H9 (cell line): Measurements from ENCODE around the gene CLSTN3. TPM values are rescaled to one million over a fixed set of nuclear protein-coding genes. Genes with fewer than 3 reads are reported as not detected.

Source experiments
- DNase-seq: peaks from one replicate; pipeline ENCODE4 v3.0.0-alpha.2; 2017
- H2AFZ ChIP-seq: one replicate; pipeline ENCODE4 v1.6.1; 2013; ENCODE audit warnings: mild to moderate bottlenecking, low read length, control low read depth, moderate library complexity
- H2AK5ac ChIP-seq: 2 replicates; pipeline ENCODE4 v1.6.1; 2013; ENCODE audit warnings: low read length, control low read depth, mixed read lengths; ENCODE audit not compliant: insufficient read length
- H2BK120ac ChIP-seq: one replicate; pipeline ENCODE4 v1.6.1; 2013; ENCODE audit warnings: low read depth, mild to moderate bottlenecking, low read length, control low read depth, inconsistent platforms; ENCODE audit not compliant: poor library complexity, severe bottlenecking
- H2BK12ac ChIP-seq: 2 replicates; pipeline ENCODE4 v1.6.1; 2013; ENCODE audit warnings: low read length, control low read depth, mixed read lengths, low read depth; ENCODE audit not compliant: insufficient read length
- H2BK15ac ChIP-seq: 2 replicates; pipeline ENCODE4 v1.6.1; 2013; ENCODE audit warnings: low read depth, low read length, control low read depth
- H2BK20ac ChIP-seq: one replicate; pipeline ENCODE4 v1.6.1; 2013; ENCODE audit warnings: low read depth, mild to moderate bottlenecking, low read length, control low read depth, inconsistent platforms; ENCODE audit not compliant: poor library complexity, severe bottlenecking
- H2BK5ac ChIP-seq: 2 replicates; pipeline ENCODE4 v1.6.1; 2013; ENCODE audit warnings: low read length, control low read depth, mixed read lengths; ENCODE audit not compliant: insufficient read length
- H3K14ac ChIP-seq: 2 replicates; pipeline ENCODE4 v1.6.1; 2013; ENCODE audit warnings: low read length, control low read depth; ENCODE audit not compliant: insufficient read depth
- H3K18ac ChIP-seq: 2 replicates; pipeline ENCODE4 v1.6.1; 2013; ENCODE audit warnings: low read depth, mild to moderate bottlenecking, mixed read lengths, low read length, control low read depth; ENCODE audit not compliant: insufficient read length
- H3K23ac ChIP-seq: 2 replicates; pipeline ENCODE4 v1.6.1; 2013; ENCODE audit warnings: low read length, control low read depth, mixed read lengths, low read depth; ENCODE audit not compliant: insufficient read length
- H3K23me2 ChIP-seq: 2 replicates; pipeline ENCODE4 v1.6.1; 2013; ENCODE audit warnings: low read depth, mild to moderate bottlenecking, mixed read lengths, low read length, control low read depth; ENCODE audit not compliant: insufficient read length, poor library complexity, severe bottlenecking
- H3K27ac ChIP-seq: 2 replicates; pipeline ENCODE4 v1.5.1; 2013; ENCODE audit warnings: low read length, control low read depth, mixed read lengths, low read depth; ENCODE audit not compliant: insufficient read length
- H3K27me3 ChIP-seq: 2 replicates; pipeline ENCODE4 v1.6.1; 2013; ENCODE audit warnings: low read length, control low read depth, inconsistent platforms; ENCODE audit not compliant: insufficient read depth
- H3K4ac ChIP-seq: 2 replicates; pipeline ENCODE4 v1.6.1; 2013; ENCODE audit warnings: low read depth, mild to moderate bottlenecking, control low read depth, inconsistent platforms, low read length, moderate library complexity
- H3K4me1 ChIP-seq: 2 replicates; pipeline ENCODE4 v1.6.1; 2013; ENCODE audit warnings: low read length, control low read depth, inconsistent platforms; ENCODE audit not compliant: insufficient read depth
- H3K4me2 ChIP-seq: 2 replicates; pipeline ENCODE4 v1.6.1; 2013; ENCODE audit warnings: low read length, control low read depth, mixed read lengths; ENCODE audit not compliant: insufficient read length, insufficient read depth
- H3K56ac ChIP-seq: 2 replicates; pipeline ENCODE4 v1.6.1; 2013; ENCODE audit warnings: low read depth, mild to moderate bottlenecking, mixed read lengths, low read length, control low read depth; ENCODE audit not compliant: insufficient read length
- H3K79me1 ChIP-seq: 2 replicates; pipeline ENCODE4 v1.6.1; 2013; ENCODE audit warnings: low read depth, mild to moderate bottlenecking, moderate library complexity, low read length, control low read depth, inconsistent platforms; ENCODE audit not compliant: insufficient read depth, poor library complexity, severe bottlenecking
- H3K79me2 ChIP-seq: 2 replicates; pipeline ENCODE4 v1.6.1; 2013; ENCODE audit warnings: low read length, control low read depth, inconsistent platforms; ENCODE audit not compliant: insufficient read depth
- H3K9ac ChIP-seq: 2 replicates; pipeline ENCODE4 v1.6.1; 2013; ENCODE audit warnings: low read length, control low read depth, mixed read lengths; ENCODE audit not compliant: insufficient read length; ENCODE audit errors: extremely low read depth
- H3K9me3 ChIP-seq: one replicate; pipeline ENCODE4 v1.6.1; 2013; ENCODE audit warnings: low read depth, low read length, inconsistent platforms; ENCODE audit not compliant: control insufficient read depth
- H3T11ph ChIP-seq: one replicate; pipeline ENCODE4 v1.6.1; 2013; ENCODE audit warnings: mild to moderate bottlenecking, low read length, control low read depth, inconsistent platforms
- H4K20me1 ChIP-seq: one replicate; pipeline ENCODE4 v1.6.1; 2013; ENCODE audit not compliant: control insufficient read depth, insufficient read length, insufficient read depth
- H4K5ac ChIP-seq: 2 replicates; pipeline ENCODE4 v1.6.1; 2013; ENCODE audit warnings: low read depth, mild to moderate bottlenecking, mixed read lengths, low read length, control low read depth; ENCODE audit not compliant: insufficient read length
- H4K8ac ChIP-seq: replicated peaks from 2 replicates; pipeline ENCODE4 v1.6.1; 2013; ENCODE audit warnings: low read length, control low read depth, mixed read lengths, low read depth; ENCODE audit not compliant: insufficient read length
- H4K91ac ChIP-seq: 2 replicates; pipeline ENCODE4 v1.6.1; 2013; ENCODE audit warnings: low read depth, mild to moderate bottlenecking, moderate library complexity, mixed read lengths, low read length, control low read depth; ENCODE audit not compliant: insufficient read length
- H3K27ac Mint-ChIP-seq, 3 experiments: 2 replicates in 2 of 3; 3 replicates in 1 of 3; pipeline ENCODE4 v1.8.0; 2020 to 2021; ENCODE audit warnings: mixed read lengths in 3 of 3, mild to moderate bottlenecking in 1 of 3, moderate library complexity in 1 of 3
- H3K27me3 Mint-ChIP-seq: 2 replicates; pipeline ENCODE4 v1.8.0; 2021; ENCODE audit warnings: low read depth, mild to moderate bottlenecking, moderate library complexity, mixed read lengths
- H3K36me3 Mint-ChIP-seq, 3 experiments: 2 replicates in 2 of 3; 3 replicates in 1 of 3; pipeline ENCODE4 v1.8.0; 2020 to 2021; ENCODE audit warnings: low read depth in 3 of 3, mixed read lengths in 3 of 3; ENCODE audit not compliant: insufficient read depth in 1 of 3
- H3K4me1 Mint-ChIP-seq, 2 experiments: 2 replicates each; pipeline ENCODE4 v1.8.0; 2020; ENCODE audit warnings: mixed read lengths in 2 of 2
- H3K4me3 Mint-ChIP-seq, 2 experiments: 2 replicates in 1 of 2; 3 replicates in 1 of 2; pipeline ENCODE4 v1.8.0; 2020 to 2021; ENCODE audit warnings: mild to moderate bottlenecking in 2 of 2, mixed read lengths in 2 of 2, moderate library complexity in 1 of 2
- H3K9me3 Mint-ChIP-seq, 2 experiments: 2 replicates in 1 of 2; 3 replicates in 1 of 2; pipeline ENCODE4 v1.8.0; 2020; ENCODE audit warnings: mild to moderate bottlenecking in 2 of 2, mixed read lengths in 2 of 2, moderate library complexity in 1 of 2
- WGBS: extraction: QIAGEN DNeasy Blood & Tissue Kit; methylation state at CpG from one replicate; pipeline ENCODE4 v1.1.7; 2013; ENCODE audit warnings: missing lambda C conversion rate, low lambda C conversion rate, mixed read lengths; ENCODE audit not compliant: insufficient read length; ENCODE audit errors: extremely low coverage; 5-methylcytosine and 5-hydroxymethylcytosine counted together
- total RNA-seq: library from RNA; stranded (reverse); gene quantifications from 2 replicates; pipeline ENCODE4 v1.2.1, GENCODE V29; 2021
- TF ChIP-seq, protein P1 (sequence below): fragments of 200-600 bp; sonication (generic); conservative IDR thresholded peaks from 3 replicates; pipeline ENCODE4 v1.8.0; 2021; ENCODE audit warnings: antibody characterized with exemption, mild to moderate bottlenecking

CLSTN3 gene
- total RNA-seq, 1 experiment from 2014 or later = 26.2 TPM

DNA sequence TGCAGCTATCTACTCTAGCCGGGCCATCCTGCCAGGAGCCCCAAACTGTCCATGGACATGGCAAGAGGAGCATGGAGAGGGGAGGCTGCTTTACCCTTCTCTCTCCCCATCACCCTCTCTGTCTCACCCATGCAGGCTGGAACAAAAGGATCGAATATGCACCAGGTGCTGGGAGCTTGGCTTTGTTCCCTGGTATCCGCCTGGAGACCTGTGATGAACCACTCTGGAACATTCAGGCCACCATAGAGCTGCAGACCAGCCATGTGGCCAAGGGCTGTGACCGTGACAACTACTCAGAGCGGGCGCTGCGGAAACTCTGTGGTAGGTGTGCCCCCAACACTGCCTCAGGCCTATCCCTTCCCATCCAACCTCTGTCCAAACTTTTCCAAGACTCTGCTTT lies 5.9 kb downstream of the CLSTN3 start:
- no peaks in the 10 kb centered on the region; a peak in 1 of 5 replicates for H3K9me3 Mint-ChIP-seq
- peaks cover 3% of the 10 kb centered on the region for H3K23me2 ChIP-seq
- H2AK5ac ChIP-seq = no peak overlapping the region
- no peak overlapping the region for H3K4ac ChIP-seq
- H3K36me3 Mint-ChIP-seq = peaks cover 14 to 51% (median 33%) of the 10 kb centered on the region in 3 experiments
- no peak overlapping the region for H3K4me2 ChIP-seq
- H4K8ac ChIP-seq = no peak overlapping the region
- H3K27ac Mint-ChIP-seq = no peak overlapping the region
- no peak overlapping the region for H4K5ac ChIP-seq
- no CpG with 5 or more reads among the region's 7 CpGs for WGBS
- no peak overlapping the region for H3K23ac ChIP-seq
- H3K14ac ChIP-seq = no peak overlapping the region
- no peak overlapping the region for H2BK120ac ChIP-seq
- TF ChIP-seq, protein P1, sequence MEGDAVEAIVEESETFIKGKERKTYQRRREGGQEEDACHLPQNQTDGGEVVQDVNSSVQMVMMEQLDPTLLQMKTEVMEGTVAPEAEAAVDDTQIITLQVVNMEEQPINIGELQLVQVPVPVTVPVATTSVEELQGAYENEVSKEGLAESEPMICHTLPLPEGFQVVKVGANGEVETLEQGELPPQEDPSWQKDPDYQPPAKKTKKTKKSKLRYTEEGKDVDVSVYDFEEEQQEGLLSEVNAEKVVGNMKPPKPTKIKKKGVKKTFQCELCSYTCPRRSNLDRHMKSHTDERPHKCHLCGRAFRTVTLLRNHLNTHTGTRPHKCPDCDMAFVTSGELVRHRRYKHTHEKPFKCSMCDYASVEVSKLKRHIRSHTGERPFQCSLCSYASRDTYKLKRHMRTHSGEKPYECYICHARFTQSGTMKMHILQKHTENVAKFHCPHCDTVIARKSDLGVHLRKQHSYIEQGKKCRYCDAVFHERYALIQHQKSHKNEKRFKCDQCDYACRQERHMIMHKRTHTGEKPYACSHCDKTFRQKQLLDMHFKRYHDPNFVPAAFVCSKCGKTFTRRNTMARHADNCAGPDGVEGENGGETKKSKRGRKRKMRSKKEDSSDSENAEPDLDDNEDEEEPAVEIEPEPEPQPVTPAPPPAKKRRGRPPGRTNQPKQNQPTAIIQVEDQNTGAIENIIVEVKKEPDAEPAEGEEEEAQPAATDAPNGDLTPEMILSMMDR = no peak
- no peak overlapping the region for H2BK15ac ChIP-seq
- no peaks in the 10 kb centered on the region; the same call in 1 of the 2 replicates for H3K27me3 Mint-ChIP-seq
- peaks cover 3% of the 10 kb centered on the region; the same call in 1 of the 2 replicates for H3K4me1 ChIP-seq
- no peak overlapping the region for H2AFZ ChIP-seq
- no peaks in the 10 kb centered on the region for H4K20me1 ChIP-seq
- no peak overlapping the region for H3K56ac ChIP-seq
- H3K79me1 ChIP-seq = no peaks in the 10 kb centered on the region
- no peak overlapping the region for H3T11ph ChIP-seq
- H3K27me3 ChIP-seq = no peaks in the 10 kb centered on the region; the same call in 1 of the 2 replicates
- no peak overlapping the region for H2BK12ac ChIP-seq
- no peak overlapping the region for H3K27ac ChIP-seq
- DNase-seq = no peak
- H4K91ac ChIP-seq = no peak overlapping the region
- H3K9ac ChIP-seq = no peak overlapping the region
- H3K18ac ChIP-seq = no peak overlapping the region
- H3K79me2 ChIP-seq = no peaks in the 10 kb centered on the region
- no peak overlapping the region for H2BK5ac ChIP-seq
- peaks cover 8 to 16% of the 10 kb centered on the region in 2 experiments for H3K4me1 Mint-ChIP-seq
- H2BK20ac ChIP-seq = no peak overlapping the region
- H3K4me3 Mint-ChIP-seq = no peak overlapping the region
- H3K9me3 ChIP-seq = no peaks in the 10 kb centered on the region
